ENCODE results near the gene C17orf114.

Gene C17orf114

GRCh38 chr17:4827399-4827798 is 25.3 kb upstream of the C17orf114 start:
- no peak for TF ChIP-seq CTCF (conservative IDR thresholded peaks at IDR 0.05; ENCODE audit: control insufficient read depth, insufficient read depth, low read depth, low read length)
- no peak overlapping the region for H3K4me3 ChIP-seq (ENCODE audit: control insufficient read depth, low read depth, low read length)
- no peak for DNase-seq (ENCODE audit: low read depth)

- no peak for DNase-seq (ENCODE audit: low read depth)
- no peak overlapping the region for H3K4me3 ChIP-seq (ENCODE audit: control insufficient read depth, low read depth, low read length)
- no peak for TF ChIP-seq CTCF (conservative IDR thresholded peaks at IDR 0.05; ENCODE audit: control insufficient read depth, insufficient read depth, low read depth, low read length)
Observed at GRCh38 chr17:4823373-4824089, 21.4 kb upstream of the C17orf114 start.

GRCh38 chr17:4822835-4823234 is 20.7 kb upstream of the C17orf114 start:
- no peak overlapping the region for H3K4me3 ChIP-seq (ENCODE audit: control insufficient read depth, low read depth, low read length)
- TF ChIP-seq CTCF (conservative IDR thresholded peaks at IDR 0.05; ENCODE audit: control insufficient read depth, insufficient read depth, low read depth, low read length), result no peak
- DNase-seq (ENCODE audit: low read depth), result no peak

GRCh38 chr17:4818276-4818675 is 16.1 kb upstream of the C17orf114 start:
- no peak for DNase-seq (ENCODE audit: low read depth)
- TF ChIP-seq CTCF (conservative IDR thresholded peaks at IDR 0.05; ENCODE audit: control insufficient read depth, insufficient read depth, low read depth, low read length), result no peak
- no peak overlapping the region for H3K4me3 ChIP-seq (ENCODE audit: control insufficient read depth, low read depth, low read length)

GRCh38 chr17:4816826-4817225 is 14.7 kb upstream of the C17orf114 start:
- DNase-seq (ENCODE audit: low read depth), result no peak
- no peak for TF ChIP-seq CTCF (conservative IDR thresholded peaks at IDR 0.05; ENCODE audit: control insufficient read depth, insufficient read depth, low read depth, low read length)
- H3K4me3 ChIP-seq (ENCODE audit: control insufficient read depth, low read depth, low read length), result no peak overlapping the region

GRCh38 chr17:4815043-4815675 is 13.0 kb upstream of the C17orf114 start:
- no peak overlapping the region for H3K4me3 ChIP-seq (ENCODE audit: control insufficient read depth, low read depth, low read length)
- TF ChIP-seq CTCF (conservative IDR thresholded peaks at IDR 0.05; ENCODE audit: control insufficient read depth, insufficient read depth, low read depth, low read length), result no peak
- no peak for DNase-seq (ENCODE audit: low read depth)
